GM12873 (cell line): ENCODE data around the gene KIT.

ENCODE experiments used
- TF ChIP-seq, protein P1 (sequence below): IDR thresholded peaks from 2 replicates; pipeline ENCODE4 v1.5.1; 2012; ENCODE audit warnings: low read depth, mild to moderate bottlenecking, moderate library complexity, low read length, control low read depth; ENCODE audit not compliant: insufficient read depth; ENCODE audit errors: missing control alignments

The KIT gene

GRCh38 chr4:54723220-54723619, 65.5 kb downstream of the KIT start:
- TF ChIP-seq, protein P1, sequence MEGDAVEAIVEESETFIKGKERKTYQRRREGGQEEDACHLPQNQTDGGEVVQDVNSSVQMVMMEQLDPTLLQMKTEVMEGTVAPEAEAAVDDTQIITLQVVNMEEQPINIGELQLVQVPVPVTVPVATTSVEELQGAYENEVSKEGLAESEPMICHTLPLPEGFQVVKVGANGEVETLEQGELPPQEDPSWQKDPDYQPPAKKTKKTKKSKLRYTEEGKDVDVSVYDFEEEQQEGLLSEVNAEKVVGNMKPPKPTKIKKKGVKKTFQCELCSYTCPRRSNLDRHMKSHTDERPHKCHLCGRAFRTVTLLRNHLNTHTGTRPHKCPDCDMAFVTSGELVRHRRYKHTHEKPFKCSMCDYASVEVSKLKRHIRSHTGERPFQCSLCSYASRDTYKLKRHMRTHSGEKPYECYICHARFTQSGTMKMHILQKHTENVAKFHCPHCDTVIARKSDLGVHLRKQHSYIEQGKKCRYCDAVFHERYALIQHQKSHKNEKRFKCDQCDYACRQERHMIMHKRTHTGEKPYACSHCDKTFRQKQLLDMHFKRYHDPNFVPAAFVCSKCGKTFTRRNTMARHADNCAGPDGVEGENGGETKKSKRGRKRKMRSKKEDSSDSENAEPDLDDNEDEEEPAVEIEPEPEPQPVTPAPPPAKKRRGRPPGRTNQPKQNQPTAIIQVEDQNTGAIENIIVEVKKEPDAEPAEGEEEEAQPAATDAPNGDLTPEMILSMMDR = no peak

DNA sequence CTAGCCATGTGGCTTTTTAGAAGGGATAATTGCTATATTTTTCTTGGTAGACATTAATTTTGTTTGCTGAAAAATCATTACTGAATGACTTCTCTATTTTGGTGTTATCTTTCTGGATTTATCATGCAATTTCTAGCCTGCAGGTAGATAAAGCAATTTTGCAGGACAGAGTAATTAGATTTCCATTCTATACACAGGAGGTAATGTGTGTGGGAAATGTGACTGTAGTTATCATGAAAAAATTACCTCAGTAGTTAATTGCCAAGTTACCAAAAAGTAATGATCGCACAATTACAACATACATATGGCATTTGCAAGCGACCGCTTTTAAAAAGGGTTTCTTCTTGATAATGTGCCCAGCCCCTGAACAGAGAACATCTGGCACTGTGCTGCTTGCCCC, 66.1 kb downstream of the KIT start:
- TF ChIP-seq, protein P1 = no peak

DNA sequence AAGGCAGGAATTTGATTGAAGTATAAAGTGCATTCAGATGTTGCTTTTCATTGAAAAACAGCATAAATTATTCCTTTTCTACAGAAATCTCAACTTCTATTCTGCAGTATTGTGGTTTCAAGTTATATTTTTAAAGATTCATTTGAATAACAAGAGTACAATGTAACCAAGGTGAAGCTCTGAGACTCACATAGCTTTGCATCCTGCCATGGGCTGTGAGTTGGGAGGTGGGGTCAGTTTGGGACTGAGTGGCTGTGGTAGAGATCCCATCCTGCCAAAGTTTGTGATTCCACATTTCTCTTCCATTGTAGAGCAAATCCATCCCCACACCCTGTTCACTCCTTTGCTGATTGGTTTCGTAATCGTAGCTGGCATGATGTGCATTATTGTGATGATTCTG, 69.2 kb downstream of the KIT start:
- TF ChIP-seq, protein P1 = no peak

DNA sequence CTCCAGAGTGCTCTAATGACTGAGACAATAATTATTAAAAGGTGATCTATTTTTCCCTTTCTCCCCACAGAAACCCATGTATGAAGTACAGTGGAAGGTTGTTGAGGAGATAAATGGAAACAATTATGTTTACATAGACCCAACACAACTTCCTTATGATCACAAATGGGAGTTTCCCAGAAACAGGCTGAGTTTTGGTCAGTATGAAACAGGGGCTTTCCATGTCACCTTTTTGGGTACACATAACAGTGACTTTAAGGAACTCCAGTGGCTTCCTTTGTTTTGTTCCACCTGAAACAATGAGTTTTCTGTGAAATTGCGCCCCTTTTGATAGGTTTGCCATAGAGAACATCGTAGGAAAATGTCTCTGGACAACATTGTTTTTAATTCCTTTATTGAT, 69.6 kb downstream of the KIT start:
- TF ChIP-seq, protein P1 = no peak

DNA sequence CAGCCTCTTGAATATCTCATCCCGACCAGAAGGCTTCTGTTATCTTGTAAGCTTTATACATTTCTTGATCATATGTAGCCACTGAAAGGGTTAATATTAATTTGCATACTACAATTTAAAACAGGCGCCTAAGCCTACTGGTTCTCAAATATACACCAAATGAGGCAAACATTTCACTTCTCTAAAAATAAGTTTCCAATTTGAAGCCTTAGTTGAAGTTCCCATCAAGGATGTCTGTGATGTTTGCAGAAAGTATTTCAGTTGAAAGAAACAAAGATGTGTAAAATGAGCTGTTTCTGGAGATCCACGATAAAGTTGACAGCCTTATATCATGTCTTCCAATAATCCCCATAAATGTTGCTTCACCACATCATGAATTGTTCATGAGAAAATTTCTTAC, 70.6 kb downstream of the KIT start:
- TF ChIP-seq, protein P1 = no peak

DNA sequence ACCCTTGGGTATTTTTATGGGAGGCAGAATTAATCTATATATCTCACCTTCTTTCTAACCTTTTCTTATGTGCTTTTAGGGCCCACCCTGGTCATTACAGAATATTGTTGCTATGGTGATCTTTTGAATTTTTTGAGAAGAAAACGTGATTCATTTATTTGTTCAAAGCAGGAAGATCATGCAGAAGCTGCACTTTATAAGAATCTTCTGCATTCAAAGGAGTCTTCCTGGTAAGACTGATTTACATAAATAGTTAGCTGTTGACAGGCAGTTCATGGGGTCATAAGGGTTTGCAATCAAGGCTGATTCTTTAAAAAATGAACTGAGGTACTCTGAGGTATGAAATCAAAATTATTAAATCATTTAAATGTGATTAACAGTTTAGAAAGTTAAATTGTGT, 71.5 kb downstream of the KIT start:
- TF ChIP-seq, protein P1 = no peak

GRCh38 chr4:54730581-54730980, 72.8 kb downstream of the KIT start:
- TF ChIP-seq, protein P1 = no peak
